Body of pancreas (tissue), 4 donors: ENCODE results near the gene ALPI.
"Not testable (repeated sequence)": the region's sequence is repeated elsewhere in the genome, so short reads cannot be mapped to it uniquely, and the experiment has no call there.

Experiments used
- CTCF ChIP-seq, 7 experiments: fragments of 450-650 bp in 4 of 7; fragments of 200-600 bp in 3 of 7; sonication (generic) in 3 of 7; IDR thresholded peaks; one replicate each; pipeline ENCODE4 v1.5.1; 2016 to 2019; ENCODE audit warnings: antibody characterized with exemption in 7 of 7
- POLR2A ChIP-seq, 3 donors: fragments of 450-650 bp; IDR thresholded peaks; one replicate each; pipeline ENCODE4 v1.6.1; 2016; ENCODE audit warnings: antibody characterized with exemption in 3 of 3, mild to moderate bottlenecking in 2 of 3

- TF ChIP-seq CTCF, POLR2A (IDR thresholded peaks at IDR 0.05): not testable (repeated sequence)
Observed at GRCh38 chr2:232408269-232408668, 47.7 kb upstream of the ALPI start.
